ENCODE results near the gene SERPINI1. TPM values are rescaled to one million over a fixed set of nuclear protein-coding genes. Genes with fewer than 3 reads are reported as not detected.

SERPINI1 gene
- polyA plus RNA-seq, 1 experiment = 0.91 TPM

- DNase-seq (ENCODE audit: low read depth) = no peak
- Histone ChIP-seq H3K36me3 (ENCODE audit: control insufficient read depth, insufficient read depth, low read length) (no peaks in the 10 kb centered on the region), H3K27me3 (ENCODE audit: control insufficient read depth, insufficient read depth, low read length) (no peaks in the 10 kb centered on the region), H3K4me3 (ENCODE audit: low read depth, low read length) (no peak overlapping the region)
- ChIA-PET POLR2A (no interaction called here), CTCF (no interaction called here)
- no peak for TF ChIP-seq CTCF (IDR thresholded peaks at IDR 0.05; ENCODE audit: insufficient read depth, low read depth, low read length)
Measured at GRCh38 chr3:167839460-167840134, 104.1 kb downstream of the SERPINI1 start.

- no peak for TF ChIP-seq CTCF (IDR thresholded peaks at IDR 0.05; ENCODE audit: insufficient read depth, low read depth, low read length)
- Histone ChIP-seq H3K36me3 (ENCODE audit: control insufficient read depth, insufficient read depth, low read length) (no peaks in the 10 kb centered on the region), H3K27me3 (ENCODE audit: control insufficient read depth, insufficient read depth, low read length) (no peaks in the 10 kb centered on the region), H3K4me3 (ENCODE audit: low read depth, low read length) (no peak overlapping the region)
- POLR2A ChIA-PET = no interaction called here
- CTCF ChIA-PET = interaction anchor here (0.6 kb wide), 1 partner anchor 66 kb away, joined by 3 read pairs; no protein-coding TSS in a partner anchor
- no peak for DNase-seq (ENCODE audit: low read depth)
Measured at GRCh38 chr3:167840247-167840646, 104.7 kb downstream of the SERPINI1 start.

GRCh38 chr3:167843481-167843880 is 108.0 kb downstream of the SERPINI1 start:
- no peak for TF ChIP-seq CTCF (IDR thresholded peaks at IDR 0.05; ENCODE audit: insufficient read depth, low read depth, low read length)
- H3K27me3 ChIP-seq (ENCODE audit: control insufficient read depth, insufficient read depth, low read length) = no peaks in the 10 kb centered on the region
- H3K36me3 ChIP-seq (ENCODE audit: control insufficient read depth, insufficient read depth, low read length) = no peaks in the 10 kb centered on the region
- POLR2A ChIA-PET = no interaction called here
- H3K4me3 ChIP-seq (ENCODE audit: low read depth, low read length) = no peak overlapping the region
- no peak for DNase-seq (ENCODE audit: low read depth)
- CTCF ChIA-PET = no interaction called here

DNA sequence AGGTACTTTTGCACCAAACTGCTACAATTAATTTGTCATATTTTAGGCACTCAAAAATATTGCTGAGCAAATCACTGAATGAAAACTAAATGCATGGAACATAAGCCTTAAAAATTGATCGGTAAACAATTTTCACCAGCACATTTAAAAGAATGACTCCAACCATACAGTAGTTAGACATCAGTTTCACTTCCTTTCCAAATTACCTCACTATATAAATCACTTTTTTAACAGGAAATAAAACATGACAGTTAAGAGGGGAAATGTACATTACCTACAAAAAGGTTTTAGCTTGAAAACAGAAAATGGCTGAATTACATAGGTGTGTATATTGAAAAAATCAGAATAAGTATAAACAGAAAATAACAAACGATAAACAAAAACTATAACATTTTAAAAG is 108.4 kb downstream of the SERPINI1 start:
- no peaks in the 10 kb centered on the region for H3K27me3 ChIP-seq (ENCODE audit: control insufficient read depth, insufficient read depth, low read length)
- DNase-seq (ENCODE audit: low read depth) = no peak
- no peaks in the 10 kb centered on the region for H3K36me3 ChIP-seq (ENCODE audit: control insufficient read depth, insufficient read depth, low read length)
- CTCF ChIA-PET = no interaction called here
- no peak overlapping the region for H3K4me3 ChIP-seq (ENCODE audit: low read depth, low read length)
- no peak for TF ChIP-seq CTCF (IDR thresholded peaks at IDR 0.05; ENCODE audit: insufficient read depth, low read depth, low read length)
- POLR2A ChIA-PET = no interaction called here

GRCh38 chr3:167844528-167844927 is 109.0 kb downstream of the SERPINI1 start:
- DNase-seq (ENCODE audit: low read depth) = no peak
- no peak for TF ChIP-seq CTCF (IDR thresholded peaks at IDR 0.05; ENCODE audit: insufficient read depth, low read depth, low read length)
- H3K4me3 ChIP-seq (ENCODE audit: low read depth, low read length) = no peak overlapping the region
- ChIA-PET CTCF (no interaction called here), POLR2A (no interaction called here)
- H3K36me3 ChIP-seq (ENCODE audit: control insufficient read depth, insufficient read depth, low read length) = no peaks in the 10 kb centered on the region
- H3K27me3 ChIP-seq (ENCODE audit: control insufficient read depth, insufficient read depth, low read length) = no peaks in the 10 kb centered on the region
